H1 (cell line): Measurements from ENCODE around the gene VGF. TPM values are rescaled to one million over a fixed set of nuclear protein-coding genes. Genes with fewer than 3 reads are reported as not detected.

Experiments
- CTCF ChIA-PET: fragments of 300-600 bp; sonication (Branson Sonifier 250); formaldehyde crosslinking; loops from one replicate; lab custom pipeline; 2021; ENCODE audit not compliant: partially characterized antibody; lab: Charles Lee
- POLR2A ChIA-PET: fragments of 300-600 bp; sonication (Branson Sonifier 250); formaldehyde crosslinking; loops from one replicate; lab custom pipeline; 2021; ENCODE audit warnings: inconsistent platforms; ENCODE audit not compliant: partially characterized antibody; lab: Charles Lee
- DNase-seq, 2 experiments: peaks; one replicate each; pipeline versions ENCODE4 v3.0.0 to v3.0.0-alpha.2; 2010 to 2022; ENCODE audit warnings: low spot score in 2 of 2, low read depth in 1 of 2, mixed read lengths in 1 of 2
- FAIRE-seq: peaks from 2 replicates; lab custom pipeline; 2011; peaks lifted over from hg19 to GRCh38; lab: Jason Lieb, UNC
- H2AFZ ChIP-seq: 2 replicates; pipeline ENCODE4 v1.8.1; 2012; ENCODE audit warnings: low read length, inconsistent platforms
- H2AK5ac ChIP-seq: 2 replicates; pipeline ENCODE4 v1.6.1; 2013; ENCODE audit warnings: low read depth, low read length
- H2BK120ac ChIP-seq: replicated peaks from 2 replicates; pipeline ENCODE3; 2013; ENCODE audit warnings: low read depth, low read length, inconsistent platforms
- H2BK12ac ChIP-seq: 2 replicates; pipeline ENCODE4 v1.6.1; 2013; ENCODE audit warnings: low read depth, low read length
- H2BK15ac ChIP-seq: 2 replicates; pipeline ENCODE4 v1.6.1; 2013; ENCODE audit warnings: low read length
- H2BK20ac ChIP-seq: 2 replicates; pipeline ENCODE4 v1.6.1; 2013; ENCODE audit warnings: low read length
- H2BK5ac ChIP-seq: 2 replicates; pipeline ENCODE4 v1.6.1; 2013; ENCODE audit warnings: low read depth, low read length
- H3K14ac ChIP-seq: 2 replicates; pipeline ENCODE4 v1.6.1; 2013; ENCODE audit warnings: inconsistent platforms; ENCODE audit not compliant: insufficient read length
- H3K18ac ChIP-seq: 2 replicates; pipeline ENCODE4 v1.6.1; 2013; ENCODE audit warnings: low read length; ENCODE audit errors: extremely low read depth
- H3K23ac ChIP-seq: 2 replicates; pipeline ENCODE4 v1.6.1; 2013; ENCODE audit warnings: inconsistent platforms; ENCODE audit not compliant: insufficient read length
- H3K23me2 ChIP-seq: 2 replicates; pipeline ENCODE4 v1.6.1; 2013; ENCODE audit warnings: low read depth, low read length
- H3K27ac ChIP-seq: 2 replicates; pipeline ENCODE4 v1.6.1; 2011; ENCODE audit warnings: low read depth, low read length, inconsistent platforms
- H3K27me3 ChIP-seq, 4 experiments: replicated peaks in 1 of 4; 1 replicate in 1 of 4; 2 replicates in 3 of 4; pipeline versions ENCODE4 v1.6.1 to v1.8.1; 2011 to 2013; ENCODE audit warnings: low read length in 3 of 4, mild to moderate bottlenecking in 3 of 4, inconsistent platforms in 2 of 4, mixed read lengths in 2 of 4, moderate library complexity in 1 of 4; ENCODE audit not compliant: control insufficient read depth in 3 of 4, insufficient read depth in 3 of 4; ENCODE audit errors: extremely low read depth in 1 of 4
- H3K36me3 ChIP-seq, 4 experiments: 2 replicates each; pipeline versions ENCODE4 v1.6.1 to v1.8.1; 2011 to 2013; ENCODE audit warnings: mild to moderate bottlenecking in 4 of 4, low read length in 3 of 4, moderate library complexity in 2 of 4, control low read depth in 1 of 4, inconsistent platforms in 1 of 4; ENCODE audit not compliant: insufficient read depth in 4 of 4, control insufficient read depth in 2 of 4
- H3K4ac ChIP-seq: replicated peaks from 2 replicates; pipeline ENCODE3; 2013; ENCODE audit warnings: low read length, low read depth, mixed read lengths, inconsistent platforms; ENCODE audit not compliant: insufficient read length
- H3K4me1 ChIP-seq, 4 experiments: replicated peaks in 1 of 4; 1 replicate in 1 of 4; 2 replicates in 3 of 4; pipeline versions ENCODE4 v1.6.1 to v1.8.1; 2011 to 2013; ENCODE audit warnings: low read length in 3 of 4, inconsistent platforms in 2 of 4, mixed read lengths in 1 of 4; ENCODE audit not compliant: insufficient read depth in 4 of 4, control insufficient read depth in 3 of 4
- H3K4me2 ChIP-seq, 2 experiments: 2 replicates each; pipeline versions ENCODE4 v1.6.1 to v1.8.1; 2011 to 2013; ENCODE audit warnings: low read depth in 2 of 2, low read length in 2 of 2, control low read depth in 1 of 2, inconsistent platforms in 1 of 2, mild to moderate bottlenecking in 1 of 2; ENCODE audit not compliant: insufficient read depth in 1 of 2
- H3K4me3 ChIP-seq, 4 experiments: fragments of 200-600, 300-600 bp in 1 of 4; sonication (generic), shearing (Covaris generic), sonication (Bioruptor Twin) in 1 of 4; 2 replicates each; pipeline versions ENCODE4 v1.5.1 to v1.8.1; 2011 to 2016; ENCODE audit warnings: low read length in 4 of 4, low read depth in 3 of 4, control low read depth in 2 of 4, inconsistent platforms in 2 of 4, mild to moderate bottlenecking in 2 of 4, mixed read lengths in 1 of 4, moderate library complexity in 1 of 4; ENCODE audit not compliant: insufficient read depth in 2 of 4; ENCODE audit errors: extremely low read depth in 1 of 4
- H3K56ac ChIP-seq: replicated peaks from 2 replicates; pipeline ENCODE3; 2013; ENCODE audit warnings: low read depth, mild to moderate bottlenecking, mixed read lengths, low read length, inconsistent platforms; ENCODE audit not compliant: insufficient read length
- H3K79me1 ChIP-seq: 2 replicates; pipeline ENCODE4 v1.6.1; 2013; ENCODE audit warnings: low read depth, low read length, control low read depth
- H3K79me2 ChIP-seq, 2 experiments: 2 replicates each; pipeline versions ENCODE4 v1.6.1 to v1.8.1; 2012 to 2013; ENCODE audit warnings: low read length in 2 of 2, mild to moderate bottlenecking in 2 of 2, inconsistent platforms in 1 of 2; ENCODE audit not compliant: insufficient read depth in 2 of 2, control insufficient read depth in 1 of 2
- H3K9ac ChIP-seq, 4 experiments: replicated peaks in 1 of 4; 1 replicate in 1 of 4; 2 replicates in 3 of 4; pipeline versions ENCODE4 v1.6.1 to v1.8.1; 2011 to 2013; ENCODE audit warnings: low read depth in 3 of 4, low read length in 3 of 4, control low read depth in 2 of 4, mild to moderate bottlenecking in 2 of 4, moderate library complexity in 2 of 4, inconsistent platforms in 1 of 4; ENCODE audit errors: extremely low read depth in 1 of 4
- H3K9me3 ChIP-seq, 2 experiments: 2 replicates each; pipeline versions ENCODE4 v1.6.1 to v1.8.1; 2012 to 2013; ENCODE audit warnings: mild to moderate bottlenecking in 2 of 2, moderate library complexity in 2 of 2, control low read depth in 1 of 2, inconsistent platforms in 1 of 2, low read depth in 1 of 2, low read length in 1 of 2, mixed read lengths in 1 of 2; ENCODE audit not compliant: insufficient read depth in 2 of 2
- H4K20me1 ChIP-seq, 2 experiments: replicated peaks in 1 of 2; 2 replicates each; pipeline versions ENCODE3 to v1.8.1; 2011 to 2013; ENCODE audit warnings: inconsistent platforms in 2 of 2, low read length in 2 of 2, mild to moderate bottlenecking in 1 of 2; ENCODE audit not compliant: insufficient read depth in 2 of 2, control insufficient read depth in 1 of 2
- H4K5ac ChIP-seq: 2 replicates; pipeline ENCODE4 v1.6.1; 2013; ENCODE audit warnings: low read length, low read depth, mixed read lengths, inconsistent platforms; ENCODE audit not compliant: insufficient read length
- H4K8ac ChIP-seq: 2 replicates; pipeline ENCODE4 v1.8.0; 2013; ENCODE audit warnings: mild to moderate bottlenecking, moderate library complexity, low read length, inconsistent platforms; ENCODE audit not compliant: insufficient read depth; ENCODE audit errors: extremely low read depth
- H4K91ac ChIP-seq: replicated peaks from 2 replicates; pipeline ENCODE3; 2013; ENCODE audit warnings: low read length, mixed read lengths, inconsistent platforms; ENCODE audit not compliant: insufficient read length
- CREB1 ChIP-seq: IDR thresholded peaks from 2 replicates; pipeline ENCODE4 v1.6.1; 2012; ENCODE audit warnings: inconsistent platforms
- JUND ChIP-seq: IDR thresholded peaks from 2 replicates; pipeline ENCODE4 v1.6.1; 2011; ENCODE audit warnings: mild to moderate bottlenecking, improper control_type of control experiment, low read length
- POU5F1 ChIP-seq: IDR thresholded peaks from 2 replicates; pipeline ENCODE4 v1.6.1; 2011; ENCODE audit warnings: low read depth, mild to moderate bottlenecking, low read length, moderate library complexity
- SAP30 ChIP-seq: fragments of 300-600 bp; sonication (generic); IDR thresholded peaks from 2 replicates; pipeline ENCODE4 v1.7.1; 2012; ENCODE audit warnings: low read length, moderate library complexity, mild to moderate bottlenecking, inconsistent platforms; ENCODE audit not compliant: insufficient read depth, insufficient replicate concordance
- SIX5 ChIP-seq: IDR thresholded peaks from 2 replicates; pipeline ENCODE4 v1.6.1; 2011; ENCODE audit warnings: mild to moderate bottlenecking, low read depth, low read length
- SP2 ChIP-seq: IDR thresholded peaks from 2 replicates; pipeline ENCODE4 v1.6.1; 2012; ENCODE audit warnings: mild to moderate bottlenecking, low read length, inconsistent platforms
- SRF ChIP-seq: IDR thresholded peaks from 2 replicates; pipeline ENCODE4 v1.6.1; 2011; ENCODE audit warnings: mild to moderate bottlenecking, low read depth, low read length, moderate library complexity
- SUZ12 ChIP-seq: fragments of 200-600 bp; sonication (generic); IDR thresholded peaks from 2 replicates; pipeline ENCODE4 v1.6.1; 2012; ENCODE audit warnings: mild to moderate bottlenecking, inconsistent platforms, low read length, moderate library complexity, mixed read lengths
- TAF7 ChIP-seq: optimal IDR thresholded peaks from 2 replicates; pipeline ENCODE3; 2011; ENCODE audit warnings: low read depth, mild to moderate bottlenecking, inconsistent platforms, low read length, moderate library complexity, borderline replicate concordance
- TEAD4 ChIP-seq: IDR thresholded peaks from 2 replicates; pipeline ENCODE4 v1.6.1; 2012; ENCODE audit warnings: low read depth, low read length, inconsistent platforms, mixed read lengths
- YY1 ChIP-seq: IDR thresholded peaks from 2 replicates; pipeline ENCODE4 v1.6.1; 2011; ENCODE audit warnings: low read depth, mild to moderate bottlenecking, low read length
- whole genome bisulfite sequencing, 2 experiments: shearing (Covaris generic) in 1 of 2; methylation state at CpG; one replicate each; pipeline versions ENCODE4 v1.1.6 to v1.1.7; 2013 to 2015; ENCODE audit warnings: low lambda C conversion rate in 2 of 2, mixed read lengths in 2 of 2, inconsistent platforms in 1 of 2, low coverage in 1 of 2, missing lambda C conversion rate in 1 of 2; ENCODE audit not compliant: insufficient replicate concordance in 2 of 2, insufficient coverage in 1 of 2, insufficient read length in 1 of 2; ENCODE audit errors: extremely low coverage in 1 of 2, missing lambda C conversion rate in 1 of 2; 5-methylcytosine and 5-hydroxymethylcytosine counted together
- polyA plus RNA-seq, 7 experiments: library from polyadenylated mRNA; depleted of rRNA in 3 of 7; stranded (reverse) in 5 of 7; unstranded in 2 of 7; fragments of >200 nt in 5 of 7; fragments of 200-250 nt in 2 of 7; gene quantifications; 1 replicate in 5 of 7; 2 replicates in 1 of 7; 4 replicates in 1 of 7; pipeline versions ENCODE4 v1.2.1 to v1.2.3, GENCODE V29; 2011 to 2013; ENCODE audit warnings: missing spikeins in 2 of 7, mixed read lengths in 2 of 7
- total RNA-seq: library from RNA; stranded (reverse); fragmentation: NEBNext Ultra II Directional; extraction: Animal tissue kit (Norgen Biotek cat#: 25700); gene quantifications from 2 replicates; pipeline ENCODE4 v1.2.1, GENCODE V29; 2021

Gene VGF
- total and polyA plus RNA-seq, 2 of the 8 experiments (the other 6 are each of a cell fraction or from before 2014, with no cell fraction given): 1.6 to 7.0 TPM

DNA sequence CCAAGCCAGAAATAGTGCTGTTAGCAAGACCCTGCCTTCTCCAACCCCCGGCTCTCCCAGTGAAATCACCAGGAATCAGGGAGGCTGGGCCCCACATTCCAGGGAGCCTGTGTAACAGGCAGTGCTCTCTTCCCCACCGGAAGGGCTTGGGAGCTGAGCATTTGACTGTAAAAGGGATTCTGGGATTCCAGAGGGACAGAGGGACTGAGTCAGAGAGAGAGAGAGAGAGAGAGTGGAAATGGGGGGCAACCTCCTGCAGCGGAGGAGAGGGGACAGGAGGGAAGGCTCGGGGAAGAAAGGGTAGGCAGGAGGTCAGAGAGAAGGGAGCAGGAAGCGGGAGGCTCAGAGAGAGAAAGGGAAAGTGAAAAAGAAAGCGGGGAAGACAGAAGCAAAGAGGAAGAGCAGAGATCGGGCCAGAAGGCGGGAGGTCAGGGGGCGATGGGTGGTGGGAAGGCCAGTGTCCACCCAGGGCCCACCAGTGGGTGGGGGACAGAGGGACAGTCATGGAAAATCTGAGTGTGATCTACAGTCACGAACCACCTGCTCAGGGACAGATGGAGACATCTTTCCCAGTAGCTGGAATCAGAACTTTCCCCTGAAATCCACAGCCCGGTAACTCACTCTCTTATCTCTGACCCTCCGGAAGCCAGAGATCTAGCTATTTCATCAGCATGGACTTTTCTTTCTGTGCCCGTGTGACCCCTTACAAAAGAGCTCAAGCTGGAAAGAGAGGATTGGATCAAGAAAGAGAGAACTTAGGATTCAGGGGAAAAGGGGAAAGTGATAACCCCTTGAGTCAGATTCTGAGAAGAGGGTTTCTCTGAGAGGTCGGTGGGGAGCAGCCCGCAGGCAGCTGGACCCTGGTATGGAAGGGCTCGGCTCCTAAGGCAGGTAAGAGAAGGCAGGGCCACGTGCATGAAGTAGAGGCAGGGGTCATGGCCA lies 43.1 kb downstream of the VGF start:
- 48% methylated on average over 13 of the region's 17 CpGs; no CpG with 5 or more reads in 1 of the 2 experiments for WGBS, 2 experiments
- H3K27ac ChIP-seq: 0 out of 2 replicates have a peak overlapping the region, but pooled peaks have one; percentile 22
- H2BK120ac ChIP-seq: peak overlapping the region; percentile 82
- peak overlapping the region; percentile 95 for H4K91ac ChIP-seq
- 0 out of 7 replicates have a peak overlapping the region, but pooled peaks of 1 of the 4 experiments have one; percentile 25 for H3K9ac ChIP-seq
- CTCF ChIA-PET: interaction anchor here (0.7 to 8.3 kb wide), 9 partner anchors 9 to 270 kb away, joined by 3 to 80 read pairs (median 3); partner anchors contain the start of genes MUC17 and SLC12A9
- no peak overlapping the region; the same call in 1 of the 2 replicates for H2AK5ac ChIP-seq
- peaks cover 8 to 19% (median 13%) of the 10 kb centered on the region in 4 experiments for H3K4me1 ChIP-seq
- DNase-seq (peak in 1 of 2 experiments; percentile 70), FAIRE-seq (no peak)
- peak overlapping the region; percentile 98; the same call in 1 of the 2 replicates for H2BK20ac ChIP-seq
- H3K4me2 ChIP-seq: no peak overlapping the region; a peak in 1 of 4 replicates
- 0 out of 8 replicates have a peak overlapping the region, but pooled peaks of 1 of the 4 experiments have one; percentile 10 for H3K4me3 ChIP-seq
- H3K79me1 ChIP-seq: no peaks in the 10 kb centered on the region
- H3K56ac ChIP-seq: peak overlapping the region; percentile 83
- H2AFZ ChIP-seq: peak overlapping the region; percentile 80; the same call in 1 of the 2 replicates
- H3K79me2 ChIP-seq: no peaks in the 10 kb centered on the region
- H2BK12ac ChIP-seq: peak overlapping the region; percentile 90; the same call in 1 of the 2 replicates
- no peaks in the 10 kb centered on the region for H3K36me3 ChIP-seq
- peak overlapping the region; percentile 2 for H4K5ac ChIP-seq
- no peaks in the 10 kb centered on the region for H4K20me1 ChIP-seq
- peaks cover 0 to 4% of the 10 kb centered on the region in 2 experiments; a peak in 1 of 4 replicates for H3K9me3 ChIP-seq
- no peak overlapping the region for H3K23ac ChIP-seq
- H3K18ac ChIP-seq: peak overlapping the region; percentile 93
- H2BK5ac ChIP-seq: peak overlapping the region; percentile 88; the same call in 1 of the 2 replicates
- POLR2A ChIA-PET: interaction anchor here (0.6 to 2.1 kb wide), 12 partner anchors 11 to 123 kb away, joined by 3 to 8 read pairs (median 3); partner anchors contain the start of gene FIS1
- H3K4ac ChIP-seq: no peak overlapping the region
- H4K8ac ChIP-seq: no peak overlapping the region; the same call in 1 of the 2 replicates
- H3K23me2 ChIP-seq: no peaks in the 10 kb centered on the region; the same call in 1 of the 2 replicates
- no peaks in the 10 kb centered on the region; a peak in 1 of 7 replicates for H3K27me3 ChIP-seq
- H2BK15ac ChIP-seq: no peak overlapping the region
- H3K14ac ChIP-seq: no peak overlapping the region
- TF ChIP-seq POU5F1 (no peak), JUND (peak; percentile 73), TAF7 (no peak), CREB1 (no peak), SAP30 (no peak), TEAD4 (peak; percentile 91), SP2 (no peak), SUZ12 (no peak), SIX5 (no peak), YY1 (0 out of 2 replicates have a peak, but pooled peaks have one; percentile 20), SRF (no peak)
